ENCODE results near the gene LSAMP. TPM values are rescaled to one million over a fixed set of nuclear protein-coding genes. Genes with fewer than 3 reads are reported as not detected.

LSAMP gene
- total and polyA plus RNA-seq, 2 experiments from 2014 or later = 2.0 to 2.9 TPM

GRCh38 chr3:115836944-115837343 lies 608.3 kb downstream of the LSAMP start:
- H3K27me3 ChIP-seq (ENCODE audit: insufficient read depth) = no peaks in the 10 kb centered on the region
- TF ChIP-seq NANOG (IDR thresholded peaks at IDR 0.05; ENCODE audit: borderline replicate concordance) (no peak), ETS1 (IDR thresholded peaks at IDR 0.05) (no peak), ZNF114 (CRISPR knock-in tag; IDR thresholded peaks at IDR 0.05) (no peak), CTCF (conservative IDR thresholded peaks at IDR 0.05; ENCODE audit: low read depth in 2 of 2) (peak in 1 of 2 experiments; percentile 85; a peak in 3 of 4 replicates), STAT1 (IDR thresholded peaks at IDR 0.05; ENCODE audit: unreplicated experiment) (no peak), ZNF462 (CRISPR knock-in tag; IDR thresholded peaks at IDR 0.05) (no peak)
- H2AFZ ChIP-seq = no peak overlapping the region
- no peaks in the 10 kb centered on the region for H3K36me3 ChIP-seq (ENCODE audit: insufficient read depth)
- no peaks in the 10 kb centered on the region for H4K20me1 ChIP-seq (replicated peaks; ENCODE audit: insufficient read depth)
- no peaks in the 10 kb centered on the region for H3K36me3 Mint-ChIP-seq (ENCODE audit: low read depth)
- no peaks in the 10 kb centered on the region for H3K9me3 Mint-ChIP-seq
- H3K4me2 ChIP-seq = no peak overlapping the region
- DNase-seq (ENCODE audit: low spot score) = peak; percentile 82
- H3K79me2 ChIP-seq (replicated peaks; ENCODE audit: insufficient read depth) = no peaks in the 10 kb centered on the region
- H3K27me3 Mint-ChIP-seq (ENCODE audit: insufficient read depth, low read depth, poor library complexity) = peaks cover 6% of the 10 kb centered on the region
- no peak overlapping the region for H3K27ac Mint-ChIP-seq
- H3K4me3 Mint-ChIP-seq = no peak overlapping the region
- peaks cover 10% of the 10 kb centered on the region for H3K4me1 ChIP-seq (ENCODE audit: insufficient read depth)
- ATAC-seq = peak; percentile 39; the same call in 2 of the 3 replicates
- no peaks in the 10 kb centered on the region for H3K9me2 ChIP-seq (ENCODE audit: insufficient read depth)
- H3F3A ChIP-seq (replicated peaks; ENCODE audit: low read depth) = no peaks in the 10 kb centered on the region
- no peak overlapping the region for H3K4me3 ChIP-seq
- H3K27ac ChIP-seq (ENCODE audit: low read depth) = no peak overlapping the region
- H3K4me1 Mint-ChIP-seq = peaks cover 28% of the 10 kb centered on the region
